NOMO-1 (cell line): ENCODE results near the gene RNMT.
"Not testable (repeated sequence)": the region's sequence is repeated elsewhere in the genome, so short reads cannot be mapped to it uniquely, and the experiment has no call there.

Source experiments
- DNase-seq, 2 experiments: peaks; one replicate each; lab custom pipeline; 2025; ENCODE audit not compliant: unreplicated experiment in 2 of 2; lab: John Stamatoyannopoulos, UW

Gene RNMT

DNA sequence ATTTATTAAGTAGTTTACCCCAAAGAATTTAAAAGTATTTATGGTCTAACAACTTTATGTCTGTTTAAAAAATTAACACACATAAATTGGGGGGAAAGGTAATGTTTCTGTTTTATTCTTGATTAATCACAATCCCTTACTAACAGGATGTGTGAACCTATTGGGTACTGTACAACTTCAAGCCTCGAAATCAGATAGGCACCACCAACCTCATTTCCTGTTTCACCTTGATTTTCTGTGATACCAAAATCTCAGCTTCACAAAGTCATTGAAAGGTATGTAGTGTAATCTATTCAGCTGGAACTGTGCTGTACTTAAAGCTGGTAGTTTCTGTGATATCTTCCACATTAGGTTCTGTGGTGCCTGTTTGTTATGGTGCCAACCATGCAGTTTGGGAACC is 4.0 kb downstream of the RNMT start:
- DNase-seq = no peak

DNA sequence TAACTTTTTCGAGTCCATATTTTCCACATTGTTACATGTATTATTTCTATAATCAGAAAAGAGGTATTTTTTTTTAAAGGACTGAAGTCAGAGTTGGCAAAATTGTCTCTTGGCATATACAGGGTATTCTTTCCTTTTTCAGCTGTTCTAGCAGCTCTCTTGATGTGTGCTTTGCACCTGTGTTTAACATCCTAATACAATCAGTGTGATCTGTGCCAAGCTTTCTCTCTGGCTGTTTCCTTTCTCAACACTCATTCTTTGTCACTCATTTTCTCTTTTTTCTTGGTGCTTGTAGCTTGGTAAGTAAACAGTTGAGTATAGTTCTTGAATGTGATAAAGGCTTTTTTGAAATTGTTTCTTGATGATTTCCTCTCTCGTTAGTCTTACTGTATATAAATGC is 9.2 kb downstream of the RNMT start:
- no peak for DNase-seq

DNA sequence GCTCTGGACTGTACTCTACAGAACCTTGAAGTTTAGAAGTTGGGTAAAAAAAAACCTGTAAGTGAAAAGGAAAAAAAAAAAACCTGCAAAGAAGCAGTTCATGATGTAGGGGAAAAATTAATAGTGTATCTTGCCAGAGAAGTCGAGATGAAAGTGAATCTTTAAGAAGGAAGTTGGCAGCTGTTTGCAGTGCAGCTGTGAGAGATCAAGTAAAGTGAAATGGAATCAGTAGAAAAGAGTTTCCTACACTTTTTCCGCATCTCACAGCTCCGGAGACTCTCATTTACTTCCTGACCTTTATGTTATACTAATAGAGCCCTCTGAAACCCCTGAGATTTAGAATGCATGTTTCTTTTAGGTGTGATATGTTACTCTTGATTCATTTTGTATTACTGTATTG is 19.2 kb downstream of the RNMT start:
- DNase-seq = no peak

DNA sequence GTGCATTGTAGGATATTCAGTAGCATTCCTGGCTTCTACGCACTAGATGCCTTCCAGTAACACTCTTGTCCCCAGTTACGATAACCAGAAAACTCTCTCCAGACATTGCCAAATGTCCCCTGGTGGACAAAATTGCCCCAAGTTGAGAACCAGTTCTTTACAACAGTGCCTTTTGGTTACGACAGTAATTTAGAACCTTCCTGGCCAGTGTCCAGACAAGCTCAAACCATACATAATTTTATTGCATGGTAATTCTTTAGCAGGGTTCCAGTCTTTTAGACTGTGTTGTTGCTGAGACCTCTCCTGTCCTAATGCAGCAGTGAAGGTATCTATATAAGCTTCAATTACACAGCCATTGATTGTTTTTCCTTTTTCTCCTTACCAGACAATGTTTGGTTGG is 20.2 kb downstream of the RNMT start:
- DNase-seq = no peak

DNA sequence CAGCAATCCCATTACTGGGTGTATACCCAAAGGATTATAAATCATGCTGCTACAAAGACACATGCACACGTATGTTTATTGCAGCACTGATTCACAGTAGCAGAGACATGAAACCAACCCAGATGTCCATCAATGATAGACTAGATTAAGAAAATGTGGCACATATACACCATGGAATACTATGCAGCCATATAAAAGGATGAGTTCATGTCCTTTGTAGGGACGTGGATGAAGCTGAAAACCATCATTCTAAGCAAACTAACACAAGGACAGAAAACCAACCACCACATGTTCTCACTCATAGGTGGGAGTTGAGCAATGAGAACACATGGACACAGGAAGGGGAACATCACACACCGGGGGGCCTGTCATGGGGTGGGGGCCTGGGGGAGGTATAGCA is 25.1 kb downstream of the RNMT start:
- not testable (repeated sequence) for DNase-seq

DNA sequence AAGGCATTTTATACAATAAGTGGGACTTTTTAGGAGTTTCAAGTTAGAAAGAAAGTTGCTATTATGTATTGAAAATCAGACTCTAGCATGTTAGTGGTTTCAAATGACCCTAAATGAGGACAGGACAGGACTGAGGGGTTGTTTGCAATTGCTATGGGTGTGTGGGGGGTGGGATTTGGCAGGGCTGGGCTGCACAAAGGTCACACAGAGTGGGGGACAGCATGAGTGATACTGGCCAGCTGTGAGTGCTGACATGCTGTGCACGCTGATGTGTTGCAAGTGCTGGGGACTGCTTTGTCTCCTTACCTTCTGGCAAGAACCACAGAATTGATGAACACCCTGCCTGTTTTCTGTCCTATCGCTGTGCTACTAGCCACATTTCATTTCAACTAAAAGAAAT is 29.8 kb downstream of the RNMT start:
- DNase-seq = no peak

DNA sequence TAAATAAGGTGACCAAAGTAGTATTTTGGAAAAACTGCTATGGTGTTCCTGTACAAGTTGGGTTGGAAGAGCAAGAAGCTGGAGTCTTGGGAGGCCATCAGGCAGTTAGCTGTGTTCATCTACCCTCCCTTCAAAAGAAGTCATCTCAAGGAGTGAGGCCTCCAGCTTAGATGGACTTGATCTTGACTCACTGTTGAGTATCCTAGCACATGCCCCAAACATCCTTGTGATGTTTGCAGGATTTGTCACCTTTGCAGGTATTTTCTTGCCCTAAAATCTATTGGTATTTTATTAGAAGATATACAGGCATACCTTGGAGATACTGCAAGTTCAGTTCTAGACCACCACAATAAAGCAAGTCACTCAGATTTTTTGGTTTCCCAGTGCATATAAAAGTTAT is 30.2 kb downstream of the RNMT start:
- no peak for DNase-seq

DNA sequence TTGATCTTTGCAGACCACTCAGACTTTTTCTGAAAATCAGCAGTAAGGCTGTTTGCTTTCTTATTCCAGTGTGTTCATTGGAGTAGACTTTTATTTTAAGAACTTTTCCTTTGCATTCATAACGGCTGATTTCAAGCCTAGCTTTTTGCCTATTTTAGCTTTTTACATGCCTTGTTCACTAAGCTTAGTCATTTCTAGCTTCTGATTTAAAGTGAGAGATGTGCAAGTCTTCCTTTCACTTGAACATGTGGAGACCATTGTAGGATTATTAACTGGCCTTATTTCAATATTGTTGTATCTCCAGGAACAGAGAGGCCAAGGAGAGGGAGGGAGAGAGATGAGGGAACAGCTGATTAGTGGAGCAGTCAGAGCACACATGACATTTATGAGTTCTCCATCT is 32.1 kb downstream of the RNMT start:
- DNase-seq = no peak

DNA sequence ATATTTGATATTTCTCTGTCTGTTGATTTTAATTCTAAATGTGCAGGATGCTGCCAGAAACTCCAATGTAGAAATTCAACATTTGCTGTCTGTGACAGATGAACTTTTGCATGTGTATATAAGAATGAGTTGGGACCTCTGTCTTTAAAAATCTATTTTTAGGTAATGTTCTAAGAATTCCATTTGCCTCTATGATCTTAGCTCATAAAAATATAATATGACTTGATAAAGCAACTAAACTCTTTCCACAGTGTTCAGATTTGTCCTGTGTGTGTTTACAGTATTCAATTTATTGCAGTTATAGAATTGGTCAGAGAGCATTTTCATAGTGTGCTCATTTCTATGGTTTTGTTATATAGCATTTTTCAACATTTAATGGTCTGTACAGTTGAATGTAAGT is 33.6 kb downstream of the RNMT start:
- DNase-seq = no peak

DNA sequence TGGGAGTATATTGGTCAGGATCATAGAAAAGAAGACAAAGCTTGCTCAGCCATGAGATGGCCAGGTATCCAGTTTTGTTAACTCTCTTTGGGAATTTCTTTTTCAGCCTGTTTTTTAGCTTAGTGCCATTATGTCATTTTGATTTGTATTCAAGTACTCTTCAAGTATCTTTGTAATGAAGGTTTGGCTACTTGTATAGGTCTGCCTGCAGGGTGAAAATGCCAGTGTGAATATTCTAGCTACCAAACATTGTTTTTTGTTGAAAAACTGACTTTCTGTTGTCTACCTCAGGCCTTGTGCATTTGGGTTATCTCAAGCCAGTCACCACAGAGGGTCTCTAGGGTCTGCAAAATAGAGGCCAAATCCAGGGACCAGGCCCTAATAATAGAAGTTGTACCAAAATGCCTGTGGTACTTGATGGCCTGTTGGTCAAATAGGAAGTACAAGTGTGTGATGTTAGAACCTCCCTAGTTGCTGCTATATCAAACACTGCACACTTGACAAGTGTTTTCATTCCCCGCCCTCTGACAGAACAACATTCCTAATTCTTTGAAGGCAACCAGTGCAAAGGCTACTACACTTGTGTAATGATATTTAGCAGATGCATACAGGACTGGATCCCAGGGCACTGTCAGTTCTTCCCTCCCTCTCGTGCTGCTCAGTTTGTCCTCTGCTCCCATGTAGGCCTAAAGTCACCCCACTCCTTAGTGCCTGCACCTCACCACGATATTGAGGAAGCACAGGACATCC is 36.4 kb downstream of the RNMT start:
- DNase-seq = no peak

DNA sequence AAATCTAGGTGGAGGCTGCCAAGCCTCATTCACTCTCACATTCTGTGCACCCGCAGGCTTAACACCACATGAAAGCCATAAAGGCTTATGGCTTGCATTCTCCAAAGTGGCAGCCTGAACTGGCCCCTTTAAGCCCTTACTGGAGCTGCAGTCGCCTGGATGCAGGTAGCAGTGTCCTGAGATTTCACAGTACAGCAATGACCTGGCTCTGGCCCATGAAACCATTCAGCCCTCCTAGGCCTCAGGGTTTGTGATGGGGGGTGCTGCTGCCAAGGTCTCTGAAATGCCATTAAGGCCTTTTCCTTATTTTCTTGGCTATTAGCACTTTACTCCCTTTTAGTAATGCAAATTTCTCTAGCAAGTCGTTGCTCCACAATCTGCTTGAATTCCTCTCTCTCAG is 48.6 kb downstream of the RNMT start:
- no peak for DNase-seq

DNA sequence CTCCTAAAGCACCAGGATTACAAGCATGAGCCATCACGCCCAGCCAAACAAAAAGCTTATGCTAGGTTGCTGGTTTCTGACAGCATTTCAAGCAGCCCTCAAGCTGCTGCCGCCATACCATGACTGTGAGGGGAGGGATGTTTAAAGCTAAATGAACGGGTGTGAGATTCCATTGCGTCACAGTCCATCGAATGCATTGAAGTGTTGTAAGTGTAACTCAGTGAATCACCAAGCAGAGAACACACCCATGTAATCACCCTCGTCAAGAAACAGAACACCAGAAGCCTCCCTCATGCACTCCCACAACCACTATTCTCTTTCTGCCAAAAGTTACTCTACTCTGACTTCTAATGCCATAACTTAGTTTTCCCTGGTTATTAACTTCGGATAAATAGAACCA is 64.7 kb downstream of the RNMT start:
- no peak for DNase-seq

DNA sequence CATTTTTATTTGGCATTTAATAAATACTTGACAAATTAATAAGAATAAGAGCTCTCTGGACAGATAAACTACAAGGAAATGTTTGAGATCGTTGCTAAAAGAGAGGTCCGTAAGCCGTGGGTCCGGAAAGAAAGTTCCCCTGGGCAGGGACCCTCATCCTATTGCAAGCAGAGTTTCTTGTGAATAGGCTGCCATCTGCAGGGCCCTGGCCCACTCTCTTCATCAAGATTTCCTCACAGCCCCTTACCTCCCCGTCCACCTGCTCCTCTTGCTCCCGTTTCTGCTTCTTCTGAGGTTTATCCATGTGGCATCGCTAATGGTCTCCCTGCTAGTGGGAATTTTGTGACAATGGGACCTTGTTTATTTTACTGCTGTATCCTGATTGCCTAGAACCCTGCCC is 67.3 kb downstream of the RNMT start:
- no peak for DNase-seq

DNA sequence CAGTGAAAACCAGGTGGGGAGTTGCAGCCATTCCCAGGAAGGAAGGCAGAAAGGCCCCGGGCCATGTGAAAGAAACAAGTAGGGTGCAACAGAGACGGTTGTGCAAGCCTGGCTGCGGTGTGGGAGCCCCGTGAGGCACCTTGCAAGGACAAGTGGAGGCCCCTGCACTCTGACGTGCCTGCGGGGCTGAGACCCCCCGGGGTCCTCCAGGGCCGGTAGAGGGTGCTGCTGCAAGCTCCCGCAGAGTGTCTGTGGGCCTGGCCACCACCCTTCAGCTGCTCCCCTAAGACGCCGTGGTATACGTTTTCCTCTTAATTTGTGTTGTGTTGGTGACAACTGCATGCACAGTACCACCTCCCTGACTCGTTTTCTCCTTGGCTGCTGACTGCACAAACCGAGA is 70.0 kb downstream of the RNMT start:
- DNase-seq = no peak

DNA sequence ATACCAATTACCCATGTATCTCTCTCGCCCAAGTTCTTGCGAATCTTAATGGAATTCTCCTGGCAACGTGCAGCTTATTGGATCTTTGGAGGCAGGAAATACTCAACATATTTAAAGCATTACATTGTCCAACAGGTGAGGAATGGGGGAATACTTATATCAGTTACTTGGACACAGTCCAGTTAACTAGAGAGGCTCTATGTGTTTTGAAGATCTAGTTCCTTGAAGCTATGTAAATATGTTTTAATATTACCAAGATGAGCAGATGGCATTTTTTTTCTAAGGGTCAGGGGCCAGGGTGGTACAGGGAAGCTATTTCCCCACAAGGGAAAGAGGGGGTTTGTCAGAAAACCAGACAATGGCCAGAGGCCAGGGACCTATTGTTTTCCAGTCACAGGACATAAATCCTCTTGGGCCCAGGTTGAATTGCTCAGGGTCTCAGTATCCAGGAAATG is 70.7 kb downstream of the RNMT start:
- DNase-seq = no peak

DNA sequence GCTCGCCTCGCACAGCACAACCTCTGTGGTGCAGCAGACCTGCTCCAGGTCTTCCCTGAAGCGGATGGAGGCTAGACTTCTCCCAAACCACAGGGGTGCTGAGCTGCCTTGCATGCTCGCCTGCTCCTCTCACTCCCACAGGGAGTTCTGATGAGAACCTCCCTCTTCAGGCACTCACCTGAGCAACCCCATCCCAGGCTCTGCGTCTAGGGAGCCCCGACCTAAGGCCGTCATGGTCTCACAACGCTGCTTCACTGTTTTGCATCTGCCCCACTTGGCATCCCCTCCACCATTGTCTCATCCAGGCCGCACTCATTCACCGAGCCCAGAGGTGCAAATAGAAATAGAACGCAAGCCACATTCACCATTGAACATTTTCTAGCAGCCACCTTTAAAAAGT is 72.9 kb downstream of the RNMT start:
- no peak for DNase-seq

DNA sequence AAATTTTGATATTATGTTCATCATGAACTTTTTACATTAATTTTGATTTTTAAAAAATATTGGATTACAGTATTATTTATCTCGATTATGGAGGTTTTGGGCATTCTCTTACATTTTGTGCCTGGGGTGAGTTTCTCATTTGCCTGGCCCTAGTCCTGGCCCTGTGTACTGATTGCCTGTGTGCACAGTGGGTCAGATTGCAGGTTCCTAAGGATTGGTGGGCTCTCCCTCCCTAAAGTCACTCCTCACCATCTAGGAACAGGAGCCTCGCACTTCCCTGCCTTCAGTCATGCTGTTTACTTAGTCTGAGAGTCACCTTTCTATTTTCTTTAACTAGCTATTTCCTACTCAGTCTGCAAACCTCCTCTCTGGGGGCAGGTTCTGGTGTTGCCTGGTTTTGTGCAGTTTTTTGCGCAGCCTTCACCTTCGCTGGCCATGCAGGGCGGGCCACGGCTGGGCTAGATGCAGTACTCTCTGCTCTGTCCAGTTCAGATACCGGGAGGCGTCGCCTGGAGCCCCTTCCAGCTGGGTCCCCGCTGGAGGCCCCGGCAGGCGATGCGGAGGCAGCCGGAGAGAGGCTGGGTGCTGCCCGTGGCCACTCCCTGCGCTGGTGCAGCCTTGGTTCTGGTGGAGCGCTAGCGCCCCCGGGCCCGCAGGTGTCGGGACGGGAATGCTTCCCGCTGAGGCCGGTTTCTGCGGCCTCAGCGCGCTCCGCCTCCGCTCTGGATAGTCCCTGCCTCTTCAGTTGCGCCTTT is 74.2 kb downstream of the RNMT start:
- DNase-seq = peak in 1 of 2 experiments; percentile 3

DNA sequence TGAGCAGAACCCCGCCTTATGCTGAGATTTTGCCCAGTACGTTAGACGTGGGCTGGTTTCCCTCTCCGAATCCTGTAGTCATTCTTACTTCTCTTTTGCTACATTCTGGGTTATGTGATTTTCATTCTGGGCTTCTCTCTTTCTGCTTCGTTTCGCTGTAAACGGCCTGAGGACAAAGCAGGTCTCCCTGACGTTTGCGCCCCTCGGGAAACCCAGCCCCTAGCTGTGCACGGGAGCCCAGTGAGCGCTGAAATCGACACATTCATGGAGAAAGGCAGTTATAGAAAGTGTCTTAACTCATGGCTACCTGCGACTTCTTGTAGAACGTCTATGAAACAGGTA is 74.8 kb downstream of the RNMT start:
- no peak for DNase-seq

DNA sequence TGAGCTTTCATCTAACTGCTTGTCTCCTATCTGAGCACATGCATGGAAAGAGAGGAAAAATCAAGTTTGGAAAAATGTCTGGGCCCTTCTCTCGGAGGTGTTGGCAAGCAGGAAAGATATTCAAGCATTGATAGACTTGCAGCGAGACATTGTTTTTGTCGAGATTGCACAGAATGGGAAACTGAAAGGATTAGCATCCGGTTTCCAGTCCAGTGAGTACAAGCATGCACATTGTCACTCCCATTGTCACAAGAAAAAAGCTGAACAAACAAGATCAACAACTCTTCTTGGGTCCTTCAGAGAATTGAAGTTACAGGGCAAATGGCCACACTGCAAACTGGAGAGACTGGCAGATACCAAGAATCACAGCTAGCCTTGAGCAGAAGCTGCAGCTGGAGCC is 77.8 kb downstream of the RNMT start:
- DNase-seq = no peak

DNA sequence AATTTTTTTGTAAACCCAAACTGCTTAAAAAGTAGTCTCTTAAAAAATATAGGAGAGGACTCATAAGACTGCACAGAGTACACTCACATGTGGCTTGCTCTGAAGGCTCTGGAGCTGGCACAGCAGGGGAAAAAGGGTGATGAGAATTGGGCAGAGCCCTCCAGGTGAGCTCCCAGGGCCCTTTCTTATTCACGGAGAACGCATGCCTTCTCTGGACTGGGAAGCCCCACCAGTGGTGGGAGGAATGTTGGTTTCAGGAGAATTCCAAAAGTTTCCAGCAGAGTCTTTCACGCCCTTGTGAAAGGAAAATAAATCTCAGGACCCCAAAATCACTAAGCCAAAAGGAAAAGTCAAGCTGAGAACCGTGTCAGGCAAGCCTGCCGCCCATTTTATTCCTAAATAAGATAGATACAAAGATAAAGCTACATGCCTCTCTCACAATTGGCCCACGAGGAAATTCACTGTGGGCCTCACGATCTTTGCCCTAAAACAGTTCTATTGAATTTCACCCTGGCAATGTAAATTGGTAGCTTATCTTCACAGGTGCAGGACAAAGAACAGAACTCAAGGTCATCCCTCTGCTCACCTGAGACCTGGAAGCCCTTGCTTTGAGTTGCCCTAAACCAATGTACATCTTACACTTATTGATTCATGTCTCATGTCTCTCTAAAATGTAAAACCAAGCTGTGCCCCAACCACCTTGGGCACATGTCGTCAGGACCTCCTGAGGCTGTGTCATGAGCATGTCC is 82.0 kb downstream of the RNMT start:
- no peak for DNase-seq

DNA sequence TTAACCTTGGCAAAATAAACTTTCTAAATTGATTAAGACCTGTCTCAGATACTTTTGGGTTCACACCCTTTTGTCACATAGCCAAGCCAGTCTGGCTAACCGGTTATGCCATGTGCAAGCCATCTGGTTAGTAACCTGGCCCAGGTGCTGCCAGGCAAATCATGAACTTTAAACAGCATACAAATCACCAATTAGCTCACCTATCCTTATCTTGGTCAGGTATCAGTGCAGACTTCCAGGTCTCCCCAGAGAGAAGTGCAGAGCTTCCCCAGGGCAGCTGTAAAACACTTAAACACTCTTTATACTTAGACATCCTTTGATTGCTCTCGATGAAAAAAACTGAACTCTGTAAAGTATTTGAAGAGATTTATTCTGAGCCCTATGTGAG is 82.6 kb downstream of the RNMT start:
- no peak for DNase-seq
